Renal cortical epithelial cell (primary cell): ENCODE results near the gene ALG12. TPM values are rescaled to one million over a fixed set of nuclear protein-coding genes. Genes with fewer than 3 reads are reported as not detected.
A peak's percentile ranks its signal among the peaks of the same experiment; 100 is the strongest.
"Not testable (repeated sequence)": the region's sequence is repeated elsewhere in the genome, so short reads cannot be mapped to it uniquely, and the experiment has no call there.

Experiments
- DNase-seq: peaks from one replicate; pipeline ENCODE4 v3.0.0-alpha.2; 2011; ENCODE audit warnings: low read depth
- total RNA-seq: library from RNA; depleted of rRNA; stranded (reverse); fragments of >200 nt; gene quantifications from 2 replicates; pipeline ENCODE4 v1.2.3, GENCODE V29; 2014

Gene ALG12
- total RNA-seq, 1 donor from 2014 or later: 33.2 TPM

GRCh38 chr22:49945042-49945794 lies 27.0 kb upstream of the ALG12 start:
- DNase-seq: not testable (repeated sequence)

GRCh38 chr22:49944399-49944891 lies 26.2 kb upstream of the ALG12 start:
- no peak for DNase-seq

GRCh38 chr22:49943771-49944398 lies 25.6 kb upstream of the ALG12 start:
- DNase-seq: no peak

- DNase-seq: no peak
Measured at GRCh38 chr22:49943405-49943765, 25.1 kb upstream of the ALG12 start.

GRCh38 chr22:49942565-49943404 lies 24.5 kb upstream of the ALG12 start:
- DNase-seq: no peak

GRCh38 chr22:49941507-49942316 lies 23.5 kb upstream of the ALG12 start:
- DNase-seq: no peak

- DNase-seq: no peak
Measured at GRCh38 chr22:49938565-49939136, 20.4 kb upstream of the ALG12 start.

- DNase-seq: no peak
Measured at GRCh38 chr22:49937758-49938564, 19.7 kb upstream of the ALG12 start.

- no peak for DNase-seq
Measured at GRCh38 chr22:49936973-49937757, 18.9 kb upstream of the ALG12 start.

GRCh38 chr22:49936018-49936972 lies 18.1 kb upstream of the ALG12 start:
- DNase-seq: peak; percentile 75

GRCh38 chr22:49935561-49935960 lies 17.3 kb upstream of the ALG12 start:
- no peak for DNase-seq

GRCh38 chr22:49934891-49935557 lies 16.8 kb upstream of the ALG12 start:
- no peak for DNase-seq

- DNase-seq: peak; percentile 75
Measured at GRCh38 chr22:49934160-49934890, 16.1 kb upstream of the ALG12 start.

GRCh38 chr22:49933236-49934159 lies 15.3 kb upstream of the ALG12 start:
- no peak for DNase-seq

GRCh38 chr22:49930596-49931412 lies 12.6 kb upstream of the ALG12 start:
- peak; percentile 82 for DNase-seq
